ENCODE data around the gene PARP14. TPM values are rescaled to one million over a fixed set of nuclear protein-coding genes. Genes with fewer than 3 reads are reported as not detected.

PARP14 gene
- total and polyA plus RNA-seq, 2 donors (not counting 1 experiment from before 2014, with no cell fraction given) = 113 to 188 TPM

GRCh38 chr3:122743581-122744120 lies 63.0 kb downstream of the PARP14 start:
- peaks cover 4% of the 10 kb centered on the region for H3K9me3 Mint-ChIP-seq (ENCODE audit: insufficient read depth)
- POLR2A ChIA-PET = no interaction called here

More at GRCh38 chr3:122743581-122744120, 63.0 kb downstream of the PARP14 start:
- no peak overlapping the region for H3K4me2 ChIP-seq (replicated peaks; ENCODE audit: low read depth, low read length, poor library complexity, severe bottlenecking)
- no peaks in the 10 kb centered on the region for H4K20me1 ChIP-seq (ENCODE audit: control insufficient read depth, insufficient read depth, low read length, poor library complexity, severe bottlenecking)
- ATAC-seq (ENCODE audit: low read depth) (no peak), DNase-seq (no peak)
- H3K9me3 ChIP-seq (ENCODE audit: control extremely low read depth in 1 of 3, control insufficient read depth in 2 of 3, insufficient read depth in 1 of 3, low read length in 2 of 3) = no peaks in the 10 kb centered on the region
- no peaks in the 10 kb centered on the region for H3K79me2 ChIP-seq (ENCODE audit: control insufficient read depth, insufficient read depth, low read length)
- CTCF ChIA-PET = interaction anchor here (1.0 to 3.2 kb wide), 2 partner anchors 11 to 41 kb away, joined by 3 to 11 read pairs; no protein-coding TSS in a partner anchor
- H3K36me3 ChIP-seq (replicated peaks in 1 of 2; ENCODE audit: control extremely low read depth in 1 of 2, control insufficient read depth in 1 of 2, extremely low read depth in 1 of 2, insufficient read depth in 2 of 2, low read length in 1 of 2) = peaks cover 8 to 25% of the 10 kb centered on the region in 2 experiments
- no peak overlapping the region for H3K27ac ChIP-seq (ENCODE audit: low read length in 2 of 2)
- 100% methylated on average over 1 of the region's 4 CpGs for WGBS (ENCODE audit: insufficient coverage)
- TF ChIP-seq EZH2 (IDR thresholded peaks at IDR 0.05; ENCODE audit: borderline replicate concordance, insufficient read depth, low read depth, low read length, poor library complexity, severe bottlenecking) (no peak), CTCF (IDR thresholded peaks at IDR 0.05) (no peak)
- H3K4me3 Mint-ChIP-seq = no peak overlapping the region
- H3K4me1 ChIP-seq (ENCODE audit: control insufficient read depth in 2 of 2, insufficient read depth in 2 of 2, low read length in 2 of 2) = no peaks in the 10 kb centered on the region
- intact Hi-C loops (cut with micrococcal nuclease) = no loop called here
- H3K9ac ChIP-seq (ENCODE audit: low read length) = no peak overlapping the region
- no peaks in the 10 kb centered on the region for H3K27me3 ChIP-seq (replicated peaks in 1 of 4; ENCODE audit: control extremely low read depth in 1 of 4, control insufficient read depth in 3 of 4, insufficient read depth in 4 of 4, low read length in 3 of 4)
- no peak overlapping the region for H3K4me3 ChIP-seq (ENCODE audit: control extremely low read depth in 1 of 5, extremely low read depth in 1 of 5, insufficient read depth in 1 of 5, low read depth in 2 of 5, low read length in 4 of 5)
- H3K27me3 Mint-ChIP-seq = no peaks in the 10 kb centered on the region
- no peak overlapping the region for H2AFZ ChIP-seq (ENCODE audit: insufficient read depth, low read depth, low read length, poor library complexity, severe bottlenecking)
- no peaks in the 10 kb centered on the region for H3K4me1 Mint-ChIP-seq
- no peak overlapping the region for H3K27ac Mint-ChIP-seq
